ENCODE measurements around the gene NCAM2.

- TF ChIP-seq EZH2 (IDR thresholded peaks at IDR 0.05; ENCODE audit: borderline replicate concordance, insufficient read depth, low read depth, low read length, poor library complexity, severe bottlenecking), result no peak
- TF ChIP-seq, protein P1, sequence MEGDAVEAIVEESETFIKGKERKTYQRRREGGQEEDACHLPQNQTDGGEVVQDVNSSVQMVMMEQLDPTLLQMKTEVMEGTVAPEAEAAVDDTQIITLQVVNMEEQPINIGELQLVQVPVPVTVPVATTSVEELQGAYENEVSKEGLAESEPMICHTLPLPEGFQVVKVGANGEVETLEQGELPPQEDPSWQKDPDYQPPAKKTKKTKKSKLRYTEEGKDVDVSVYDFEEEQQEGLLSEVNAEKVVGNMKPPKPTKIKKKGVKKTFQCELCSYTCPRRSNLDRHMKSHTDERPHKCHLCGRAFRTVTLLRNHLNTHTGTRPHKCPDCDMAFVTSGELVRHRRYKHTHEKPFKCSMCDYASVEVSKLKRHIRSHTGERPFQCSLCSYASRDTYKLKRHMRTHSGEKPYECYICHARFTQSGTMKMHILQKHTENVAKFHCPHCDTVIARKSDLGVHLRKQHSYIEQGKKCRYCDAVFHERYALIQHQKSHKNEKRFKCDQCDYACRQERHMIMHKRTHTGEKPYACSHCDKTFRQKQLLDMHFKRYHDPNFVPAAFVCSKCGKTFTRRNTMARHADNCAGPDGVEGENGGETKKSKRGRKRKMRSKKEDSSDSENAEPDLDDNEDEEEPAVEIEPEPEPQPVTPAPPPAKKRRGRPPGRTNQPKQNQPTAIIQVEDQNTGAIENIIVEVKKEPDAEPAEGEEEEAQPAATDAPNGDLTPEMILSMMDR (IDR thresholded peaks at IDR 0.05), result no peak
Measured at GRCh38 chr21:21309510-21309909, 311.3 kb downstream of the NCAM2 start.
